Measurements from ENCODE around the gene ZNF609.
"Not testable (repeated sequence)": the region's sequence is repeated elsewhere in the genome, so short reads cannot be mapped to it uniquely, and the experiment has no call there.

DNA sequence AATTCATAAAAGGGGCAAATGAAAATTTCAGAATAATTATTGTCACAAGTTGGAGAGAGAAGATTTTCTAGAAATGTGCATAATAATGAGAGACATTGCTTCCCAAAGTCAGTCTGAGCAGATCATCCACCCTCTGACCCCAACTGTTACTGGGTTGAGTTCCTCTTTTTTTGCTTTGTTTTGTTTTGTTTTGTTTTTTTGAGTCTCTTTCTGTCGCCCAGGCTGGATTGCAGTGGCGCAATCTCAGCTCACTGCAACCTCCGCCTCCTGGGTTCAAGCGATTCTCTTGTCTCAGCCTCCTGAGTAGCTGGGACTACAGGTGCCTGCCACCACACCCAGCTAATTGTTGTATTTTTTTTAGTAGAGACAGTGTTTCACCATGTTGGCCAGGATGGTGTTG is 179.4 kb downstream of the ZNF609 start:
- TF ChIP-seq, protein P1, sequence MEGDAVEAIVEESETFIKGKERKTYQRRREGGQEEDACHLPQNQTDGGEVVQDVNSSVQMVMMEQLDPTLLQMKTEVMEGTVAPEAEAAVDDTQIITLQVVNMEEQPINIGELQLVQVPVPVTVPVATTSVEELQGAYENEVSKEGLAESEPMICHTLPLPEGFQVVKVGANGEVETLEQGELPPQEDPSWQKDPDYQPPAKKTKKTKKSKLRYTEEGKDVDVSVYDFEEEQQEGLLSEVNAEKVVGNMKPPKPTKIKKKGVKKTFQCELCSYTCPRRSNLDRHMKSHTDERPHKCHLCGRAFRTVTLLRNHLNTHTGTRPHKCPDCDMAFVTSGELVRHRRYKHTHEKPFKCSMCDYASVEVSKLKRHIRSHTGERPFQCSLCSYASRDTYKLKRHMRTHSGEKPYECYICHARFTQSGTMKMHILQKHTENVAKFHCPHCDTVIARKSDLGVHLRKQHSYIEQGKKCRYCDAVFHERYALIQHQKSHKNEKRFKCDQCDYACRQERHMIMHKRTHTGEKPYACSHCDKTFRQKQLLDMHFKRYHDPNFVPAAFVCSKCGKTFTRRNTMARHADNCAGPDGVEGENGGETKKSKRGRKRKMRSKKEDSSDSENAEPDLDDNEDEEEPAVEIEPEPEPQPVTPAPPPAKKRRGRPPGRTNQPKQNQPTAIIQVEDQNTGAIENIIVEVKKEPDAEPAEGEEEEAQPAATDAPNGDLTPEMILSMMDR (conservative IDR thresholded peaks at IDR 0.05; ENCODE audit: low read depth, low read length) = not testable (repeated sequence)
- not testable (repeated sequence) for TF ChIP-seq EZH2 (IDR thresholded peaks at IDR 0.05; ENCODE audit: borderline replicate concordance, low read depth, low read length, poor library complexity, severe bottlenecking)

Measured in A673 (cell line).